GM20000 (cell line): Measurements from ENCODE around the gene CNPPD1.

Experiments
- DNase-seq: peaks from one replicate; pipeline ENCODE4 v3.0.0; 2012; ENCODE audit warnings: low spot score
- CTCF ChIP-seq: IDR thresholded peaks from 2 replicates; pipeline ENCODE4 v1.5.1; 2012; ENCODE audit warnings: mild to moderate bottlenecking, control low read depth; ENCODE audit errors: extremely low read depth, missing control alignments

CNPPD1 gene

GRCh38 chr2:219127037-219127635, 49.6 kb downstream of the CNPPD1 start:
- TF ChIP-seq CTCF: no peak
- DNase-seq: no peak

DNA sequence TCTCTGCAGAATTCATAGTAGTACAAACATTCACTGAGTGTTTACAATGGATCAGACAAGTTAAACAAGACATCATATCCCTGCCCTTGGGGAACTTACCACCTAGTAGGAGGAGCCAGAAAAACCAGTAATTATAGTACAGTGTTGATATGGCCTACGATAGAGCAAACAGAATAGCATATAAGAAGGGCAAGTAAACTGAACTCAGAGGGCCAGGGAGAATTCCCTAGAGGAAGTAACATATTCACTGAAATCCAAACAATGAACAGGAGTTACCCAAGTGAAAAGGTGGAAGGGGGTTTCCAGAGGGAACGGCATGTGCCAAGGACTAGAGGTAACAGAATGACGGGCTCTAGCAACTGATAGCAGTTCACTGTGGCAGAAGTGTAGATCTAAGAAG, 50.2 kb downstream of the CNPPD1 start:
- no peak for TF ChIP-seq CTCF
- DNase-seq: no peak

DNA sequence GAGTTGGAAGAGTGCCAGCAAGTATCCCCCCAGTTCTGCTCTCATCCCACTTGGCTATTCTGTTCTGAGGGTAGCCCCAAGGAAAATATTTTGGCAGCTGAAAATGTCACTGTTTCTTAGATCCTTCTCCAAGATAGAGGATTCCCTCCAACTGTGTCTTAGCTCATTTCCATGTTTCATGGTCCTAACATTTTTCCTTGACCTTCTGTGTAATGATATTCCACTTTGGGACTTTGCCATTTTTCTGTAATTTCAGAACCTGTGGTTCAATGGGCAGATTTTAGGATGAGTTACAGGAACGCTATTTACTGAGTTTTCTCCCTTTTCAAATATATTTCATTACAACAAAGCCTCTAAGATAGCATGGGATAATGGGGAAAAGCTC, 50.8 kb downstream of the CNPPD1 start:
- TF ChIP-seq CTCF: no peak
- no peak for DNase-seq

DNA sequence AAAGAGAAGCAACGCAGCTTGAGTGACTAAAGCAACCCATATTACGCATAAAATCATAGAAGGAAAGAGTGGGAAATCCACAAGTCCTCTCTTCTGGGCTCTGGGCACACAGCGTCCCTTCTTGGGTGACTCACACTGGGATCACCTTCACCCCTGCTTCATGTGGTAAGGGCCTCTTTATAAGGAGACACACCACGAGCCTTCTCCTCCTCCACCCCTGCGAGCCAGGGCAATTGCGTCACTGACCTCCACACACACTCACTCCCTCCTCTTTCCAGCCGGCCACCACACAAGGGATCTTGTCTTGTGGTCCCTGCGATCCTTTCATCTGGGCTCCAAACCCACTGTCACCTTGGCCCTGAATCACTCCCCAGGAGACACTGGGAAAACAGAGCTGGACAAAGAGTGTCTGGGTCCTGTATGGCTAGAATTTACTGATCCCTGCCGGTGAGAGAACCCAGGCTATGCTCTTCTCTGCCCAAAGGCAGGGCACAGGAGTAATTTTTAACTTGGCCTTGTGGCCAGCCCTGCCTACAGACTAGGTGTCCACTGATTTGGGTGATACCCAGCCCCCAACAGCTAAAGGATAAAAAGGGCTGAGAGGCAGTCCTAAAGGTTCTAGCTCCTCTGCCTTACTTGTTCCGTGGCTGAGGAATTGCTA, 51.4 kb downstream of the CNPPD1 start:
- TF ChIP-seq CTCF: no peak
- no peak for DNase-seq

GRCh38 chr2:219124381-219125110, 52.2 kb downstream of the CNPPD1 start:
- TF ChIP-seq CTCF: no peak
- DNase-seq: no peak

- no peak for TF ChIP-seq CTCF
- no peak for DNase-seq
Observed at GRCh38 chr2:219123356-219124135, 53.2 kb downstream of the CNPPD1 start.
